A673 (cell line): ENCODE data around the gene PPP2R5C. TPM values are rescaled to one million over a fixed set of nuclear protein-coding genes. Genes with fewer than 3 reads are reported as not detected.

Experiments used
- BruUV-seq: library from RNA; stranded (reverse); fragments of 400-500 nt; replicated peaks from 2 replicates; lab custom pipeline; 2021; lab: Mats Ljungman, UMichigan
- CTCF ChIA-PET: fragments of 300-600 bp; sonication (Branson Sonifier 250); formaldehyde crosslinking; loops from one replicate; lab custom pipeline; 2022; ENCODE audit warnings: antibody characterized with exemption; lab: Charles Lee
- POLR2A ChIA-PET: fragments of 300-600 bp; sonication (Branson Sonifier 250); formaldehyde crosslinking; loops from one replicate; lab custom pipeline; 2022; ENCODE audit warnings: antibody characterized with exemption; ENCODE audit not compliant: low non-redundant PET; lab: Charles Lee
- DNase-seq: peaks from one replicate; pipeline ENCODE4 v3.0.0-alpha.2; 2015; ENCODE audit warnings: low spot score
- H3K27ac ChIP-seq: fragments of 200-600 bp; sonication (generic); 2 replicates; pipeline ENCODE4 v1.5.1; 2016; ENCODE audit warnings: mixed run types, low read depth, mild to moderate bottlenecking, mixed read lengths, antibody characterized with exemption, low read length; ENCODE audit not compliant: poor library complexity, severe bottlenecking
- H3K27me3 ChIP-seq: fragments of 200-600 bp; sonication (generic); replicated peaks from 2 replicates; pipeline ENCODE4 v1.6.1; 2017; ENCODE audit warnings: mixed run types, low read depth, mild to moderate bottlenecking, mixed read lengths, antibody characterized with exemption, low read length; ENCODE audit not compliant: insufficient read depth, poor library complexity
- H3K36me3 ChIP-seq: fragments of 200-600 bp; sonication (generic); 2 replicates; pipeline ENCODE4 v1.6.1; 2016; ENCODE audit warnings: mixed run types, mild to moderate bottlenecking, mixed read lengths, antibody characterized with exemption, low read length; ENCODE audit not compliant: insufficient read depth, poor library complexity, severe bottlenecking
- H3K4me1 ChIP-seq: fragments of 200-600 bp; sonication (generic); 2 replicates; pipeline ENCODE4 v1.6.1; 2017; ENCODE audit warnings: mixed run types, mild to moderate bottlenecking, mixed read lengths, antibody characterized with exemption, low read length; ENCODE audit not compliant: insufficient read depth, poor library complexity, severe bottlenecking
- H3K4me3 ChIP-seq: fragments of 200-600 bp; sonication (generic); 2 replicates; pipeline ENCODE4 v1.5.1; 2016; ENCODE audit warnings: low read depth, mixed run types, mild to moderate bottlenecking, mixed read lengths, low read length; ENCODE audit not compliant: poor library complexity, severe bottlenecking
- H3K9me3 ChIP-seq: fragments of 200-600 bp; sonication (generic); 2 replicates; pipeline ENCODE4 v1.6.1; 2016; ENCODE audit warnings: mixed run types, low read depth, mild to moderate bottlenecking, mixed read lengths, antibody characterized with exemption, low read length; ENCODE audit not compliant: poor library complexity, severe bottlenecking
- EZH2 ChIP-seq: fragments of 200-600 bp; sonication (generic); IDR thresholded peaks from 2 replicates; pipeline ENCODE4 v1.6.1; 2017; ENCODE audit warnings: borderline replicate concordance, low read depth, mild to moderate bottlenecking, mixed read lengths, antibody characterized with exemption, low read length; ENCODE audit not compliant: poor library complexity, severe bottlenecking
- intact Hi-C: fragments of 100-400 bp; cut with micrococcal nuclease; formaldehyde crosslinking; loops from one replicate; pipeline ENCODE4 v1.10.0; 2022; ENCODE audit not compliant: unreplicated experiment
- total RNA-seq: library from RNA; stranded (reverse); gene quantifications from 2 replicates; pipeline ENCODE4 v1.2.3, GENCODE V29; 2021
- TF ChIP-seq, protein P1 (sequence below): fragments of 300-800, 200-600 bp; sonication (generic); conservative IDR thresholded peaks from 2 replicates; pipeline ENCODE4 v1.5.1; 2017; ENCODE audit warnings: low read depth, mild to moderate bottlenecking, antibody characterized with exemption, low read length, moderate library complexity, mixed read lengths

Gene PPP2R5C
- total RNA-seq, 1 experiment from 2014 or later: 113 TPM

DNA sequence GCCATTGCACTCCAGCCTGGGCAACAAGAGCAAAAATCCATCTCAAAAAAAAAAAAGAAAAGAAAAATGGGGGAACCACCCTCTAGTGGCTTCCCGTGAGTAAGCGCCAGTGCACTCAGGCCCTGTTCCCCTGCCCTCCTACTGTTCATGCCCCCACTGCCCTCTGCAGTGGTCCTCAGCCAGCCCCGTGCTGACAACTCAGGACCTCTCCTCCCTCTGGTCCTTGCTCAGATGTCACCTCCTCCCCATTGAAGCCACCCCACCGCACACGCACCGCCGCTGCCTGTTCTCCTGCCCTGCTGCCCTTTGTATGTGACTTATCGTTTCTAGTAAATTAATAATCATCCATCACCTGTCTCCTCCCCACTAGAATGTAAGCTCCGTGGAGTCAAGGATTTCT, 144.1 kb downstream of the PPP2R5C start:
- H3K36me3 ChIP-seq: peaks cover 46% of the 10 kb centered on the region
- POLR2A ChIA-PET: no interaction called here
- DNase-seq: no peak

DNA sequence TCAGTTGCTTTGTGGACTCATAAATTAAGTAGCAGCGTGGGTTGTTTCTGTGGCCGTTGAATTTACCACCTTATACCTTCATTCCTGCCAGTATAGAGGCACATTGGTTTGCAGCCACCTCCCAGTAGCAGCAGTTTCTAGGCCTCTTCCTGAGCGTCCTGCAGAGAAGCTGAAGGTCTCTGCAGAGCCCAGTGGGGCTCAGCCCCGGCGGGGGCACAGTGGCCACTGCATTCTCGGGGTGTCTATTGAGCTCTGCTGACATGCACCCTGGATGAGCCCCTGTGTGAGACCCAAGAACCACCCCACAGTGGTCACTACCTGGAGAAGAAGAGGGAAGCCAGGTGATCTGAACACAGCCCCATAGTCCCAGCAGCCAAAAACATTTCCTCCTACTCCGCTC, 145.1 kb downstream of the PPP2R5C start:
- no TSS peak for BruUV-seq
- peaks cover 41% of the 10 kb centered on the region for H3K36me3 ChIP-seq
- CTCF ChIA-PET: no interaction called here

More for the DNA sequence above, 144.1 kb downstream of the PPP2R5C start:
- BruUV-seq: no TSS peak
- no peak overlapping the region for H3K4me3 ChIP-seq
- H3K9me3 ChIP-seq: no peaks in the 10 kb centered on the region
- H3K4me1 ChIP-seq: no peaks in the 10 kb centered on the region
- no peaks in the 10 kb centered on the region for H3K27me3 ChIP-seq
- intact Hi-C loops: no loop called here
- no peak overlapping the region for H3K27ac ChIP-seq
- TF ChIP-seq EZH2: no peak
- TF ChIP-seq, protein P1, sequence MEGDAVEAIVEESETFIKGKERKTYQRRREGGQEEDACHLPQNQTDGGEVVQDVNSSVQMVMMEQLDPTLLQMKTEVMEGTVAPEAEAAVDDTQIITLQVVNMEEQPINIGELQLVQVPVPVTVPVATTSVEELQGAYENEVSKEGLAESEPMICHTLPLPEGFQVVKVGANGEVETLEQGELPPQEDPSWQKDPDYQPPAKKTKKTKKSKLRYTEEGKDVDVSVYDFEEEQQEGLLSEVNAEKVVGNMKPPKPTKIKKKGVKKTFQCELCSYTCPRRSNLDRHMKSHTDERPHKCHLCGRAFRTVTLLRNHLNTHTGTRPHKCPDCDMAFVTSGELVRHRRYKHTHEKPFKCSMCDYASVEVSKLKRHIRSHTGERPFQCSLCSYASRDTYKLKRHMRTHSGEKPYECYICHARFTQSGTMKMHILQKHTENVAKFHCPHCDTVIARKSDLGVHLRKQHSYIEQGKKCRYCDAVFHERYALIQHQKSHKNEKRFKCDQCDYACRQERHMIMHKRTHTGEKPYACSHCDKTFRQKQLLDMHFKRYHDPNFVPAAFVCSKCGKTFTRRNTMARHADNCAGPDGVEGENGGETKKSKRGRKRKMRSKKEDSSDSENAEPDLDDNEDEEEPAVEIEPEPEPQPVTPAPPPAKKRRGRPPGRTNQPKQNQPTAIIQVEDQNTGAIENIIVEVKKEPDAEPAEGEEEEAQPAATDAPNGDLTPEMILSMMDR: no peak
- CTCF ChIA-PET: no interaction called here

DNA sequence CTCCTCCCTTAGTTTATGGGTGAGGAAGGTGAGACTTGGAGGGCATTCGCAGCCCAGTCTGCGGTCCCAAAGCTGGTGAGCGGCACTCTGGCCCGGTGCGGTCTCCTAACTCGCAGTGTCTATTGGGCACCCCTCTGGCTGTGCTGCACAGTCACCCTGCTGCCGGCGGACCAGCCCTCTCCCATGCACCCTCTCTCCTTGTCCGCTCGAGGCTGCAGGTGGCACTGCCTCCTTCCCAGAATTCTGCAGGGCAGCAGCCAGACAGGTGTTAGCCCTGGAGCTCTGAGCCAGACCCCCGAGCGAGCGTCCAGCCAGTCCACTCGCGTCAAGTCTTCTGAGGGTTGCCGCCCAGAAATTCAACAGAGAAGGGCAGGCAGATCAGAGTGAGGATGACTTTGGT, 146.1 kb downstream of the PPP2R5C start:
- Histone ChIP-seq H3K4me3 (no peak overlapping the region), H3K36me3 (peaks cover 31% of the 10 kb centered on the region), H3K27ac (no peak overlapping the region), H3K9me3 (no peaks in the 10 kb centered on the region), H3K4me1 (no peaks in the 10 kb centered on the region), H3K27me3 (no peaks in the 10 kb centered on the region)
- CTCF ChIA-PET: no interaction called here
- no peak for TF ChIP-seq EZH2
- TF ChIP-seq, protein P1: no peak
- POLR2A ChIA-PET: no interaction called here
- no TSS peak for BruUV-seq
- DNase-seq: no peak
- intact Hi-C loops: no loop called here

More for the DNA sequence above, 145.1 kb downstream of the PPP2R5C start:
- H3K27me3 ChIP-seq: no peaks in the 10 kb centered on the region
- TF ChIP-seq EZH2: no peak
- TF ChIP-seq, protein P1: no peak
- no peaks in the 10 kb centered on the region for H3K4me1 ChIP-seq
- no peak overlapping the region for H3K4me3 ChIP-seq
- intact Hi-C loops: no loop called here
- DNase-seq: no peak
- POLR2A ChIA-PET: no interaction called here
- H3K9me3 ChIP-seq: no peaks in the 10 kb centered on the region
- H3K27ac ChIP-seq: no peak overlapping the region
